GM13977 (cell line): Measurements from ENCODE around the gene CNTNAP5.

Experiments used
- DNase-seq: peaks from one replicate; pipeline ENCODE4 v3.0.0; 2012; ENCODE audit warnings: low spot score
- in situ Hi-C: fragments of 300-500 bp; cut with MboI; formaldehyde crosslinking; loops from one replicate; pipeline ENCODE4 v1.12.0; 2022; ENCODE audit warnings: low sequenced_read_pairs, low pct_unique_long_range_greater_than_20kb, mixed read lengths, inconsistent platforms; ENCODE audit not compliant: unreplicated experiment
- TF ChIP-seq, protein P1 (sequence below): IDR thresholded peaks from 2 replicates; pipeline ENCODE4 v1.5.1; 2012; ENCODE audit warnings: mild to moderate bottlenecking, control low read depth; ENCODE audit not compliant: insufficient read depth; ENCODE audit errors: extremely low read depth, missing control alignments

CNTNAP5 gene

DNA sequence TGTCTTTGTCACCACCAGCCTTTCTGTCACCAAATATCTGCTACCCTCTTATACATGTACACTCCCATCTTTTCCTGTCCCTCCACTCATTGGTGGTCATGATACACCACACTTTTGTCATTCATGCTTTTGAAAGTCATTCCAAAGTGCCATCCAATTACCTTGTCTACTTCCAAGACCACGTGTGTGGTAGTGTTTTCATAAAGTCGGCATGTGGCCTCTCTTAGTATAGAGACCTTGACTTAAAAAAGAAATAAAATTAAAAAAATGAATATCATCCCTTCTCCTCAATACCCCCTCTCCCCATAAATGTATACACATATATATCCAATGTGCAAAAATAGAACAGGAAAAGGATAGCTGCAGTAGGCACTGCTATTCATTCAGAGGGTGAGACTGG lies 271.4 kb downstream of the CNTNAP5 start:
- DNase-seq = no peak
- in situ Hi-C loops = no loop called here
- TF ChIP-seq, protein P1, sequence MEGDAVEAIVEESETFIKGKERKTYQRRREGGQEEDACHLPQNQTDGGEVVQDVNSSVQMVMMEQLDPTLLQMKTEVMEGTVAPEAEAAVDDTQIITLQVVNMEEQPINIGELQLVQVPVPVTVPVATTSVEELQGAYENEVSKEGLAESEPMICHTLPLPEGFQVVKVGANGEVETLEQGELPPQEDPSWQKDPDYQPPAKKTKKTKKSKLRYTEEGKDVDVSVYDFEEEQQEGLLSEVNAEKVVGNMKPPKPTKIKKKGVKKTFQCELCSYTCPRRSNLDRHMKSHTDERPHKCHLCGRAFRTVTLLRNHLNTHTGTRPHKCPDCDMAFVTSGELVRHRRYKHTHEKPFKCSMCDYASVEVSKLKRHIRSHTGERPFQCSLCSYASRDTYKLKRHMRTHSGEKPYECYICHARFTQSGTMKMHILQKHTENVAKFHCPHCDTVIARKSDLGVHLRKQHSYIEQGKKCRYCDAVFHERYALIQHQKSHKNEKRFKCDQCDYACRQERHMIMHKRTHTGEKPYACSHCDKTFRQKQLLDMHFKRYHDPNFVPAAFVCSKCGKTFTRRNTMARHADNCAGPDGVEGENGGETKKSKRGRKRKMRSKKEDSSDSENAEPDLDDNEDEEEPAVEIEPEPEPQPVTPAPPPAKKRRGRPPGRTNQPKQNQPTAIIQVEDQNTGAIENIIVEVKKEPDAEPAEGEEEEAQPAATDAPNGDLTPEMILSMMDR = no peak

DNA sequence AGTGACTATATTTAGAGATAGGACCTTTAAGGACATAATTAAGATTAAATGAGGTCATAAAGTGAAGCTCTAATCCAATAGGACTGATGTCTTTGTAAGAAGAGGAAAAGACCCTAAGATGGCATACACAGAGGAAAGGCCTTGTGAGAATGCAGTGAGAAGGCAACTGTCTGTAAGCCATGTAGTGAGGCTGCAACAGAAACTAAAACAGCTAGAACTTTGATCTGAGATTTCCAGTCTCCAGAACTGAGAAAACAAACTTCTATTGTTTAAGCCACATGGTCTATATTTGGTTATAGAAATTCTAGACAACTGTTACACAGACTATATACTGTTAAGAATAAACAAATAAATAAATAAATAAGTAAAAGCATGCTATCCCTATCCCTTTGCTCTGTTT lies 276.8 kb downstream of the CNTNAP5 start:
- DNase-seq = no peak
- TF ChIP-seq, protein P1 = no peak
- in situ Hi-C loops = no loop called here

DNA sequence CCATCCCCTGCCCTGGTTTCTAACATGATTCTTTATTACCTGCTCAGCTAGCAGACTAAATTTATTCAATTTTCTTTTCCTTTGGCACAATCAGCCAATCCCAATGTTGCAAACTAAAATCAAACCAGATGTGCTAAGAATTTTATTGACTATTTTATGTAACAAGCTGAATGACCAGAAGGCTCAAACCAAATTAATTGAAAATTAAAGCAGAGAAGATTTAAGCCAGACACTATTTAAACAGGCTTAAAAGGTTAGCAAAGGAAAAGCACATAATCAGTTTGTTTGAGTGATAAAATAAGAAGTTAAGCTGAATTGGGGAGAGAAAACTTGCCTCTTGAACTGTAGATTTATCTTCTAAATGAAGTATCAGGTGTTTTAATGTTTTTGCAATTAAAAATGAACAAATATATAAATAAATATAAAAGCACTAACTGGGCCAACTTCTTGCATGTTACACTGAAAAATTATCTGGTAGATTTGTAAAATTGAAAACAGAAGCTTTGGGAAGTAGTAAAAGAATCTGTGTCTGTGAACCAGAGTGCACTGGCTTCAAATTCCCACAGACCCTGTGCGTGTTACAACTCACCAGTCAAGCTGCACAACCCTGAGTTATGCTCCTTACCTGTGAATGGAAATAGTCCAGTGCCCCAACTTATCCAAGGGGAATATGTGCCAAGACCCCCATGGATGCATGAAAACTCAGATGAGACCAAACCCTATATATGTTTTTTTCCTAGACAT lies 283.4 kb downstream of the CNTNAP5 start:
- in situ Hi-C loops = no loop called here
- DNase-seq = no peak
- TF ChIP-seq, protein P1 = no peak

- in situ Hi-C loops = no loop called here
- DNase-seq = no peak
- TF ChIP-seq, protein P1 = no peak
Measured at GRCh38 chr2:124309563-124310138, 284.6 kb downstream of the CNTNAP5 start.

DNA sequence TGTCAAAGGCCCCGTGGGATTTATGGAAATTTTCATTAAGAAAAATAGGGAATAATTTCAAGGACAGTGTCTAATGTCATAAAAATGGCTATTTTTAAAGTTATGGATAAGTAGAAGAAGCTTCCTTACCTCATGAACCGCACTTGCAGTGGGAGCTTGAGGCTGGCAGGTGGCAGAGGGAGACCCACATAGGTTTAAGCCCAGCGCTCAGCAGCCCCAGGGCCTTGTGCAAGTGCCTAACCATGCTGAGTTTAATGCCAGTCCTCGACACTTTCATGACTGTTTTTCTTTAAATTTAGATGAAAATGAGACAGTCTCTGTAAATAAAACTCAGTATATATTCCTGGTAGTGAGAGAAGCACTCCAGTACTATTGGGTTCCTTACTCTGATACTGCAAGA lies 285.6 kb downstream of the CNTNAP5 start:
- DNase-seq = no peak
- TF ChIP-seq, protein P1 = no peak

DNA sequence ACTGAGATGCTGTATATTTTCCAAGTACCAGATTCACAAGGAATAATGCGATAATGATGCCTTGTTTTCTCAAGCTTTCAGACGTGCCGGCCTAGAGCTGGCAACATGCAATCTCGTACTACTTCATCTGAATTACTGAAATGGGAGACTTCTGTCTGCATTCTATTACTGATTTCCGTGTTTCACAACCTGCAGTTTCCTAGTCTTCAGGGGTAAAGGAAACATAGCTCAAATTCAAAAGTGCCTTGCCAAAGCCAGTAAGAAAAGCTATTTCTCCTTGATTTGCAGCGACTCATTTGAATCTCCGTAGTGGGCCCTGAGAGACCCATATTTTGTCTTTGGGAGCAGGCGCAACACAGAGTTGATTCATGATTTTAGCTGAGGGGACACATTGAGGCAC lies 289.0 kb downstream of the CNTNAP5 start:
- TF ChIP-seq, protein P1 = no peak
- in situ Hi-C loops = no loop called here

More for the DNA sequence above, 285.6 kb downstream of the CNTNAP5 start:
- in situ Hi-C loops = no loop called here

More for the DNA sequence above, 289.0 kb downstream of the CNTNAP5 start:
- no peak for DNase-seq
